B cell (primary cell): ENCODE data around the gene PPP6R1. TPM values are rescaled to one million over a fixed set of nuclear protein-coding genes. Genes with fewer than 3 reads are reported as not detected.

ENCODE experiments used
- ATAC-seq: fragments of 200-7000 bp; cut with Tn5 transposase; one replicate; pipeline ENCODE4 v1.10.0; 2021; ENCODE audit warnings: low read depth, mild to moderate bottlenecking, moderate number of reproducible peaks, moderate library complexity
- CTCF ChIA-PET: fragments of 350-600 bp; sonication (Branson Sonifier 250); formaldehyde crosslinking; loops from one replicate; lab custom pipeline; 2021; ENCODE audit warnings: antibody characterized with exemption, inconsistent platforms; lab: Charles Lee
- POLR2A ChIA-PET: fragments of 350-600 bp; sonication (Branson Sonifier 250); formaldehyde crosslinking; loops from one replicate; lab custom pipeline; 2021; ENCODE audit warnings: antibody characterized with exemption; lab: Charles Lee
- DNase-seq: peaks from one replicate; pipeline ENCODE4 v3.0.0; 2013
- H2AFZ ChIP-seq: 2 replicates; pipeline ENCODE4 v1.6.1; 2012; ENCODE audit warnings: mild to moderate bottlenecking, low read depth, low read length; ENCODE audit not compliant: insufficient read depth, poor library complexity, severe bottlenecking
- H3K27ac ChIP-seq, 2 donors: 1 replicate in 1 of 2; 2 replicates in 1 of 2; pipeline ENCODE4 v1.5.1; 2012 to 2013; ENCODE audit warnings: low read length in 2 of 2, mild to moderate bottlenecking in 2 of 2, moderate library complexity in 1 of 2
- H3K27me3 ChIP-seq, 4 experiments: fragments of 200-600 bp in 1 of 4; sonication (generic) in 1 of 4; replicated peaks in 1 of 4; 1 replicate in 2 of 4; 2 replicates in 2 of 4; pipeline versions ENCODE4 v1.6.1 to v1.7.0; 2013 to 2016; ENCODE audit warnings: low read length in 3 of 4, mild to moderate bottlenecking in 2 of 4, mixed read lengths in 1 of 4, moderate library complexity in 1 of 4; ENCODE audit not compliant: insufficient read depth in 4 of 4, control insufficient read depth in 3 of 4; ENCODE audit errors: control extremely low read depth in 1 of 4
- H3K36me3 ChIP-seq, 2 experiments: replicated peaks in 1 of 2; 1 replicate in 1 of 2; 2 replicates in 1 of 2; pipeline versions ENCODE4 v1.6.1 to v1.7.1; 2013; ENCODE audit warnings: low read length in 1 of 2; ENCODE audit not compliant: insufficient read depth in 2 of 2, control insufficient read depth in 1 of 2; ENCODE audit errors: control extremely low read depth in 1 of 2, extremely low read depth in 1 of 2
- H3K4me1 ChIP-seq, 2 donors: fragments of 200-600 bp in 1 of 2; sonication (generic) in 1 of 2; 1 replicate in 1 of 2; 2 replicates in 1 of 2; pipeline versions ENCODE4 v1.5.1 to v1.6.1; 2013 to 2017; ENCODE audit warnings: low read length in 2 of 2; ENCODE audit not compliant: control insufficient read depth in 2 of 2, insufficient read depth in 2 of 2
- H3K4me2 ChIP-seq: replicated peaks from 2 replicates; pipeline ENCODE3; 2012; ENCODE audit warnings: mild to moderate bottlenecking, low read depth, low read length; ENCODE audit not compliant: poor library complexity, severe bottlenecking
- H3K4me3 ChIP-seq, 5 experiments: fragments of 200-600 bp in 1 of 5; sonication (generic) in 1 of 5; 1 replicate in 3 of 5; 2 replicates in 2 of 5; pipeline versions ENCODE4 v1.5.1 to v1.7.0; 2011 to 2016; ENCODE audit warnings: low read length in 4 of 5, mild to moderate bottlenecking in 4 of 5, low read depth in 2 of 5, control low read depth in 1 of 5, moderate library complexity in 1 of 5; ENCODE audit not compliant: insufficient read depth in 1 of 5; ENCODE audit errors: control extremely low read depth in 1 of 5, extremely low read depth in 1 of 5
- H3K79me2 ChIP-seq: fragments of 200-600 bp; sonication (generic); one replicate; pipeline ENCODE4 v1.6.0; 2016; ENCODE audit warnings: low read length; ENCODE audit not compliant: control insufficient read depth, insufficient read depth
- H3K9ac ChIP-seq: fragments of 200-600 bp; sonication (generic); 2 replicates; pipeline ENCODE4 v1.6.1; 2017; ENCODE audit warnings: mild to moderate bottlenecking, low read length, moderate library complexity
- H3K9me3 ChIP-seq, 3 donors: one replicate each; pipeline versions ENCODE4 v1.6.1 to v1.7.1; 2013; ENCODE audit warnings: low read length in 2 of 3; ENCODE audit not compliant: control insufficient read depth in 2 of 3, insufficient read depth in 1 of 3; ENCODE audit errors: control extremely low read depth in 1 of 3
- H4K20me1 ChIP-seq: 2 replicates; pipeline ENCODE4 v1.6.0; 2012; ENCODE audit warnings: mild to moderate bottlenecking, low read length; ENCODE audit not compliant: insufficient read depth, control insufficient read depth, poor library complexity, severe bottlenecking
- H3K27ac Mint-ChIP-seq: one replicate; pipeline ENCODE4 v1.8.0; 2021; ENCODE audit warnings: mixed read lengths
- H3K27me3 Mint-ChIP-seq: one replicate; pipeline ENCODE4 v1.8.0; 2021; ENCODE audit warnings: mixed read lengths
- H3K4me1 Mint-ChIP-seq: one replicate; pipeline ENCODE4 v1.8.0; 2021; ENCODE audit warnings: mixed read lengths
- H3K4me3 Mint-ChIP-seq: one replicate; pipeline ENCODE4 v1.8.0; 2021; ENCODE audit warnings: mixed read lengths
- H3K9me3 Mint-ChIP-seq: one replicate; pipeline ENCODE4 v1.8.0; 2022; ENCODE audit warnings: mixed read lengths; ENCODE audit not compliant: insufficient read depth
- CTCF ChIP-seq: fragments of 200-600 bp; IDR thresholded peaks from one replicate; pipeline ENCODE4 v1.8.0; 2022; ENCODE audit warnings: antibody characterized with exemption, mild to moderate bottlenecking
- EZH2 ChIP-seq: IDR thresholded peaks from 2 replicates; pipeline ENCODE4 v1.6.1; 2012; ENCODE audit warnings: borderline replicate concordance, low read depth, mild to moderate bottlenecking, moderate library complexity, low read length; ENCODE audit not compliant: insufficient read depth, poor library complexity, severe bottlenecking
- WGBS: methylation state at CpG from one replicate; pipeline ENCODE4 v1.1.5; 2013; ENCODE audit warnings: missing lambda C conversion rate; ENCODE audit not compliant: insufficient coverage; 5-methylcytosine and 5-hydroxymethylcytosine counted together
- intact Hi-C: fragments of 100-400 bp; cut with micrococcal nuclease; formaldehyde crosslinking; loops from one replicate; pipeline ENCODE4 v1.10.0; 2022
- polyA plus RNA-seq: library from polyadenylated mRNA; depleted of rRNA; stranded (reverse); fragments of >200 nt; gene quantifications from 2 replicates; pipeline ENCODE4 v1.2.3, GENCODE V29; 2012
- total RNA-seq, 2 donors: library from RNA; stranded (reverse); fragments of 120-200 nt in 1 of 2; gene quantifications; 1 replicate in 1 of 2; 2 replicates in 1 of 2; pipeline versions ENCODE4 v1.2.3 to v1.2.4, GENCODE V29; 2013 to 2022

Gene PPP6R1
- total and polyA plus RNA-seq, 2 donors (not counting 1 experiment from before 2014, with no cell fraction given) = 122 to 193 TPM

GRCh38 chr19:55305491-55305890, 46.7 kb upstream of the PPP6R1 start:
- Histone ChIP-seq H3K27ac (no peak overlapping the region), H4K20me1 (no peaks in the 10 kb centered on the region), H3K4me1 (peaks cover 8 to 15% of the 10 kb centered on the region in 2 donors), H3K9ac (no peak overlapping the region), H3K27me3 (no peaks in the 10 kb centered on the region), H3K4me3 (no peak overlapping the region), H3K36me3 (no peaks in the 10 kb centered on the region), H3K79me2 (no peaks in the 10 kb centered on the region), H3K9me3 (peaks cover 0 to 13% (median 0%) of the 10 kb centered on the region in 3 donors), H2AFZ (no peak overlapping the region), H3K4me2 (no peak overlapping the region)
- no peak overlapping the region for H3K4me3 Mint-ChIP-seq
- peak overlapping the region; percentile 37 for H3K27ac Mint-ChIP-seq
- WGBS = 79% methylated on average over 9 of the region's 9 CpGs
- intact Hi-C loops = no loop called here
- POLR2A ChIA-PET = interaction anchor here (1.1 kb wide), 1 partner anchor 34 kb away, joined by 3 read pairs; the partner anchor contains the start of gene KMT5C
- no peak for TF ChIP-seq CTCF
- peak; percentile 53 for ATAC-seq
- no peaks in the 10 kb centered on the region for H3K27me3 Mint-ChIP-seq
- peak; percentile 64 for DNase-seq
- no peaks in the 10 kb centered on the region for H3K9me3 Mint-ChIP-seq
- CTCF ChIA-PET = interaction anchor here (0.8 kb wide), 1 partner anchor 14 kb away, joined by 3 read pairs; no protein-coding TSS in a partner anchor
- peaks cover 9% of the 10 kb centered on the region for H3K4me1 Mint-ChIP-seq

GRCh38 chr19:55304980-55305379, 46.2 kb upstream of the PPP6R1 start:
- peaks cover 0 to 13% (median 0%) of the 10 kb centered on the region in 3 donors for H3K9me3 ChIP-seq
- no peaks in the 10 kb centered on the region for H4K20me1 ChIP-seq
- Mint-ChIP-seq H3K4me3 (no peak overlapping the region), H3K27me3 (no peaks in the 10 kb centered on the region), H3K27ac (no peak overlapping the region), H3K4me1 (peaks cover 9% of the 10 kb centered on the region), H3K9me3 (no peaks in the 10 kb centered on the region)
- H3K4me1 ChIP-seq = peaks cover 8 to 15% of the 10 kb centered on the region in 2 donors
- H3K79me2 ChIP-seq = no peaks in the 10 kb centered on the region
- no peaks in the 10 kb centered on the region for H3K27me3 ChIP-seq
- DNase-seq (no peak), ATAC-seq (no peak)
- intact Hi-C loops = loop anchor here (5.0 kb wide), 1 partner anchor 197 kb away; no protein-coding TSS in a partner anchor
- H3K36me3 ChIP-seq = no peaks in the 10 kb centered on the region
- no peak overlapping the region for H3K9ac ChIP-seq
- no peak overlapping the region for H3K27ac ChIP-seq
- ChIA-PET CTCF (no interaction called here), POLR2A (interaction anchor here (0.7 kb wide), 1 partner anchor 11 kb away, joined by 9 read pairs; no protein-coding TSS in a partner anchor)
- WGBS = 88% methylated on average over 10 of the region's 14 CpGs
- no peak overlapping the region for H2AFZ ChIP-seq
- TF ChIP-seq CTCF (no peak), EZH2 (no peak)
- no peak overlapping the region for H3K4me3 ChIP-seq
- no peak overlapping the region for H3K4me2 ChIP-seq
